ENCODE data around the gene UGT1A4.
"Not testable (repeated sequence)": the region's sequence is repeated elsewhere in the genome, so short reads cannot be mapped to it uniquely, and the experiment has no call there.

UGT1A4 gene

DNA sequence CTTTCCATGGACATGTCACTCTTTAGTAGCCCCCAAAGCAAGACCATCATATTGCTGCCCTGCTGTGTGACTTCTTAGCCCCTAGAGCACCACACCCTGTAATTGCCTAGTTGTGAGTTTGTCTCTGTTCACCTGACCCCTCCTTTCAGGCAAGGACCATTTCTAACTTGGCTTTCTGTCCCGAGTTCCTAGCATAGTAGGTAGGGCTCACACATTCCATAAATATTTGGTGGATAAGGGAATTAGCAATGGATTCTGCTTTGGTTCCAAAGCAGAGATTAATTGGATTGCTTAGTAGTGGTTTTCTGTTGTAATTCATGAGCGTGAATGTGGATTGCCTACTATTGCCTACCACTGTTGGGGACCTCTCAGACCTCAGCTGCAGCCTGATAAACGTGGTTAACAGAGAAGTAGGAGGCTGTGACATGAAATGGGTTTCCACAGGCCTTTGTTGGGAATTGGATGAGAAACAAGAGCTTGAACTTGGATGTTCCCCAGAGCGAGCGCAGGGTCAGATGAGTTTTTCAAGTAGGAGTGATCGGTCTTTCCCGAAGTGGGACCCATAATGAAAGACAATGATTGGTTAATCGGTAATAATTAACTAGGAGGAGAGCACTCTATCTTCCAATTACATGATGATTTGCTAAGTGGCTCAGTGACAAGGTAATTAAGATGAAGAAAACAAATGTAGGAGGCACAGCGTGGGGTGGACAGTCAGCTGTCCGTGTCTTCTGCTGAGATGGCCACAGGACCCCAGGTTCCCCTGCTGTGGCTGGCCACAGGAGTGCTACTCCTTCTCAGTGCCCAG, 28.1 kb downstream of the UGT1A4 start:
- H3K4me3 ChIP-seq (ENCODE audit: low read depth, low read length), result no peak overlapping the region
- no peak for TF ChIP-seq CTCF (IDR thresholded peaks at IDR 0.05; ENCODE audit: control insufficient read depth, extremely low read depth, insufficient read depth)
- no peak for DNase-seq (ENCODE audit: low read depth)

DNA sequence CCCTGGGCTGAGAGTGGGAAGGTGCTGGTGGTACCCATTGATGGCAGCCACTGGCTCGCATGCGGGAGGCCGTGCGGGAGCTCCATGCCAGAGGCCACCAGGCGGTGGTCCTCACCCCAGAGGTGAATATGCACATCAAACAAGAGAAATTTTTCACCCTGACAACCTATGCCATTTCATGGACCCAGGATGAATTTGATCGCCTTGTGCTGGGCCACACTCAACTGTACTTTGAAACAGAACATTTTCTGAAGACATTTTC, 28.7 kb downstream of the UGT1A4 start:
- H3K4me3 ChIP-seq (ENCODE audit: low read depth, low read length), result no peak overlapping the region
- no peak for TF ChIP-seq CTCF (IDR thresholded peaks at IDR 0.05; ENCODE audit: control insufficient read depth, extremely low read depth, insufficient read depth)

DNA sequence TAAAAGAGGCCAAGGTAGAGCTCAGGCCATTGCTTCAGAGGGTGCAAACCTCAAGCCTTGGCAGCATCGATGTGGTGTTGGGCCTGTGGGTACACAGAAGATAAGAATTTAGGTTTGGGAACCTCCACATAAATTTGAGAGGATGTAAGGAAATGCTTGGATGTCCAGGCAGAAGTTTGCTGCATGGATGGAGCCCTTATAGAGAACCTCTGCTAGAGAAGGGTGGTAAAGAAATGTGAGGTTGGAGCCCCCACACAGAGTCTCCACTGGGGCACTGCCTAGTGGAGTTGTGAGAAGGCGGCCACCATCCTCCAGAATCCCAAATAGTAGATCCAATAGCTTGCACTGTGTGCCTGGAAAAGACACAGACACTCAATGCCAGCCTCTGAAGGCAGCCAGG, 32.2 kb downstream of the UGT1A4 start:
- DNase-seq (ENCODE audit: low read depth); H3K4me3 ChIP-seq (ENCODE audit: low read depth, low read length): not testable (repeated sequence)

More for the DNA sequence above, 28.7 kb downstream of the UGT1A4 start:
- no peak for DNase-seq (ENCODE audit: low read depth)

DNA sequence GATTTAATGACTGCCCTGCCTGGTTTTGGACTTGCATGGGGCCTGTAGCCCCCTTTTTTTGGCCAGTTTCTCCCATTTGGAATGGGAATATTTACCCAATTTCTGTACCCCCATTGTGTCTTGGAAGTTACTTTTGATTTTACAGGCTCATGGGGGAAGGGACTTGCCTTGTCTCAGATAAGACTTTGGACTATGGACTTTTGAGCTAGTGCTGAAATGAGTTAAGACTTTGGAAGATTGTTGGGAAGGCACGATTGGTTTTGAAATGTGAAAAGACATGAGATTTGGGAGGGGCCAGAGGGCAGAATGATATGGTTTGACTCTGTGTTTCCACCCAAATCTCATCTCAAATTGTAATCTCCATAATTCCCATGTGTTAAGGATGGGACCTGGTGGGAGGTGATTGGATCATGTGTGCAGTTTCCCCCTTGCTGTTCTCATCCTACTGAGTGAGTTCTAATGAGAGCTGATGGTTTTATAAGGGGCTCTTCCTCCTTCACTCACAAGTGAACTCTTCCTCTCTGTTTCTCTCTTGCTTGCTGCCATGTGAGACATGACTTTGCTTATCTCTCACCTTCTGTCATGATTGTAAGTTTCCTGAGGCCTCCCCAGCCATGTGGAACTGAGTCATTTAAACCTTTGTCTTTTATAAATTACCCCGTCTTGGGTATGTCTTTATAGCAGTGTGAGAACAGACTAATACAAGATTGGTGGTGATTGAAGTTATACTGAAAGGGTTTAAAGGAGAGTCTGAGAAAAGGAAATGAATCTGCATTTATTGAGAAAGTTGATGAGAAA, 32.9 kb downstream of the UGT1A4 start:
- not testable (repeated sequence) for DNase-seq (ENCODE audit: low read depth)

GRCh38 chr2:233754872-233755611, 36.5 kb downstream of the UGT1A4 start:
- no peak for TF ChIP-seq CTCF (IDR thresholded peaks at IDR 0.05; ENCODE audit: control insufficient read depth, extremely low read depth, insufficient read depth)
- H3K4me3 ChIP-seq (ENCODE audit: low read depth, low read length), result no peak overlapping the region
- no peak for DNase-seq (ENCODE audit: low read depth)

More for the DNA sequence above, 32.9 kb downstream of the UGT1A4 start:
- H3K4me3 ChIP-seq (ENCODE audit: low read depth, low read length), result not testable (repeated sequence)

- no peak for TF ChIP-seq CTCF (IDR thresholded peaks at IDR 0.05; ENCODE audit: control insufficient read depth, extremely low read depth, insufficient read depth)
- no peak overlapping the region for H3K4me3 ChIP-seq (ENCODE audit: low read depth, low read length)
- no peak for DNase-seq (ENCODE audit: low read depth)
Measured at GRCh38 chr2:233756429-233757081, 38.0 kb downstream of the UGT1A4 start.

GRCh38 chr2:233758141-233758540, 39.6 kb downstream of the UGT1A4 start:
- no peak overlapping the region for H3K4me3 ChIP-seq (ENCODE audit: low read depth, low read length)
- no peak for DNase-seq (ENCODE audit: low read depth)
- no peak for TF ChIP-seq CTCF (IDR thresholded peaks at IDR 0.05; ENCODE audit: control insufficient read depth, extremely low read depth, insufficient read depth)
